Trophoblast cell (in vitro differentiated cells and primary cell): ENCODE data around the gene HS6ST2.

ENCODE experiments used
- DNase-seq, 2 donors: peaks; one replicate each; pipeline ENCODE4 v3.0.0-alpha.2; 2016
- H2AFZ ChIP-seq: 2 replicates; pipeline ENCODE4 v1.6.1; 2013; ENCODE audit warnings: low read length, moderate library complexity, mild to moderate bottlenecking; ENCODE audit not compliant: insufficient read depth, poor library complexity
- H2AK5ac ChIP-seq: 2 replicates; pipeline ENCODE4 v1.6.1; 2013; ENCODE audit warnings: mild to moderate bottlenecking, low read length
- H2BK120ac ChIP-seq: 2 replicates; pipeline ENCODE4 v1.6.1; 2013; ENCODE audit warnings: low read length, mild to moderate bottlenecking, moderate library complexity; ENCODE audit not compliant: insufficient read depth, poor library complexity
- H2BK12ac ChIP-seq: 2 replicates; pipeline ENCODE4 v1.6.1; 2013; ENCODE audit warnings: mild to moderate bottlenecking, low read length, moderate library complexity
- H2BK5ac ChIP-seq: 2 replicates; pipeline ENCODE4 v1.6.1; 2013; ENCODE audit warnings: low read length, low read depth, moderate library complexity, mild to moderate bottlenecking; ENCODE audit not compliant: poor library complexity
- H3K14ac ChIP-seq: 2 replicates; pipeline ENCODE4 v1.6.1; 2013; ENCODE audit warnings: mild to moderate bottlenecking, low read length
- H3K18ac ChIP-seq: 2 replicates; pipeline ENCODE4 v1.6.1; 2013; ENCODE audit warnings: mild to moderate bottlenecking, low read length
- H3K23ac ChIP-seq: 2 replicates; pipeline ENCODE4 v1.6.1; 2013; ENCODE audit warnings: low read length
- H3K27ac ChIP-seq: 2 replicates; pipeline ENCODE4 v1.5.1; 2013; ENCODE audit warnings: low read depth, mild to moderate bottlenecking, inconsistent platforms, low read length, moderate library complexity
- H3K27me3 ChIP-seq: 2 replicates; pipeline ENCODE4 v1.6.1; 2013; ENCODE audit warnings: inconsistent platforms, mild to moderate bottlenecking, low read length, moderate library complexity; ENCODE audit not compliant: insufficient read depth
- H3K36me3 ChIP-seq, 2 experiments: 1 replicate in 1 of 2; 2 replicates in 1 of 2; pipeline ENCODE4 v1.6.1; 2013; ENCODE audit warnings: low read length in 2 of 2, mild to moderate bottlenecking in 2 of 2, moderate library complexity in 1 of 2; ENCODE audit not compliant: insufficient read depth in 2 of 2, control insufficient read depth in 1 of 2
- H3K4ac ChIP-seq: 2 replicates; pipeline ENCODE4 v1.6.1; 2013; ENCODE audit warnings: low read depth, mild to moderate bottlenecking, low read length, moderate library complexity
- H3K4me1 ChIP-seq, 2 experiments: 1 replicate in 1 of 2; 2 replicates in 1 of 2; pipeline ENCODE4 v1.6.1; 2013; ENCODE audit warnings: low read length in 2 of 2, mild to moderate bottlenecking in 2 of 2, moderate library complexity in 1 of 2; ENCODE audit not compliant: insufficient read depth in 2 of 2, control insufficient read depth in 1 of 2
- H3K4me2 ChIP-seq: 2 replicates; pipeline ENCODE4 v1.6.1; 2013; ENCODE audit warnings: inconsistent platforms, mild to moderate bottlenecking, low read length, moderate library complexity
- H3K4me3 ChIP-seq: 2 replicates; pipeline ENCODE4 v1.5.1; 2013; ENCODE audit warnings: mild to moderate bottlenecking, low read depth, low read length, inconsistent platforms
- H3K79me1 ChIP-seq: one replicate; pipeline ENCODE4 v1.6.1; 2013; ENCODE audit warnings: low read length
- H3K79me2 ChIP-seq: 2 replicates; pipeline ENCODE4 v1.6.1; 2013; ENCODE audit warnings: low read length, mild to moderate bottlenecking; ENCODE audit not compliant: control insufficient read depth, insufficient read depth, poor library complexity
- H3K9ac ChIP-seq: 2 replicates; pipeline ENCODE4 v1.6.1; 2013; ENCODE audit warnings: mild to moderate bottlenecking, low read length
- H3K9me3 ChIP-seq: 2 replicates; pipeline ENCODE4 v1.6.1; 2013; ENCODE audit warnings: low read depth, mild to moderate bottlenecking, control low read depth, inconsistent platforms, low read length; ENCODE audit not compliant: insufficient read depth
- H4K12ac ChIP-seq: 2 replicates; pipeline ENCODE4 v1.6.1; 2013; ENCODE audit warnings: low read depth, mild to moderate bottlenecking, low read length, moderate library complexity
- H4K8ac ChIP-seq: 2 replicates; pipeline ENCODE4 v1.6.1; 2013; ENCODE audit warnings: low read depth, mild to moderate bottlenecking, low read length, moderate library complexity
- H4K91ac ChIP-seq: one replicate; pipeline ENCODE4 v1.6.1; 2013; ENCODE audit warnings: low read depth, mild to moderate bottlenecking, low read length, moderate library complexity
- WGBS: extraction: QIAGEN DNeasy Blood & Tissue Kit; methylation state at CpG from one replicate; pipeline ENCODE4 v1.1.7; 2013; ENCODE audit warnings: missing lambda C conversion rate; ENCODE audit not compliant: insufficient read length, insufficient coverage; ENCODE audit errors: extremely low coverage; 5-methylcytosine and 5-hydroxymethylcytosine counted together

Gene HS6ST2

DNA sequence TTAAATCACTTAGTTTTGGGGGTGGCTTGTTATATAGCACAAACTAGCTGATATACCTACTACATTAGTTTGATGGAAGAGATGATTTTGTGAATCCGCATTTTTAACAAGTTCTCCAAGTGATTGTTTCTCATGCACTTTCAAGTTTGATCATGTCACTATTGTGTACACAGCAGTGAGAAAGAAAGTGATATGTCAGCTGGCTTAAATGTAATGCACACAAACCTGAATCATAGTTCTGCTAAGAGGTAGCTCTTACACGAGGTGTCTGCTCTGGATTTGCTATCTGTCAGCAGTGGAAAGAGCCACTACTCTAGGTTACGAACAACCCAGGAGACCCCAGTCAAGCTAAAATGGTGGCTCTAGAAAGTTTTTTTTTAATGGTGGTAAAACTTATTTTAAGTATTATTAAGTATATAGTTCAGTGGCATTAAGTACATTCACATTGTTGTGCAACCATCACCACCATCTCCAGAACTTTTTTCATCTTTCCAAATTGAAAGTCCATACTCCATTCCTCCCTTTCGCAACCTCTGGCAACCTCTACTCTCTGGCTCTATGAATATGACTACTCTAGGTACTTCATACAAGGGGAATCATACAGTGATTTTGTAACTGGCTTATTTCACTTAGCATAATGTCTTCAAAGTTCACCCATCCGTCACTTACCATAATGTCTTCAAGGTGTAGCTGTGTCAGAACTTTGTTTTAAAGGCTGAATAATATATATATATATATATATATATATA lies 147.3 kb downstream of the HS6ST2 start:
- Histone ChIP-seq H4K91ac (no peak overlapping the region), H2BK12ac (no peak overlapping the region), H3K79me2 (no peaks in the 10 kb centered on the region), H3K14ac (no peak overlapping the region), H3K9ac (no peak overlapping the region), H2BK120ac (no peak overlapping the region), H4K8ac (no peak overlapping the region), H3K36me3 (no peaks in the 10 kb centered on the region), H3K18ac (no peak overlapping the region), H3K4ac (no peak overlapping the region), H3K27ac (no peak overlapping the region), H3K27me3 (no peaks in the 10 kb centered on the region), H2AK5ac (no peak overlapping the region), H4K12ac (no peak overlapping the region), H3K9me3 (no peaks in the 10 kb centered on the region), H2AFZ (no peak overlapping the region), H3K79me1 (no peaks in the 10 kb centered on the region), H3K4me2 (no peak overlapping the region), H2BK5ac (no peak overlapping the region), H3K23ac (no peak overlapping the region), H3K4me3 (no peak overlapping the region), H3K4me1 (no peaks in the 10 kb centered on the region)
- no CpG with 5 or more reads among the region's 5 CpGs for WGBS
- no peak for DNase-seq

DNA sequence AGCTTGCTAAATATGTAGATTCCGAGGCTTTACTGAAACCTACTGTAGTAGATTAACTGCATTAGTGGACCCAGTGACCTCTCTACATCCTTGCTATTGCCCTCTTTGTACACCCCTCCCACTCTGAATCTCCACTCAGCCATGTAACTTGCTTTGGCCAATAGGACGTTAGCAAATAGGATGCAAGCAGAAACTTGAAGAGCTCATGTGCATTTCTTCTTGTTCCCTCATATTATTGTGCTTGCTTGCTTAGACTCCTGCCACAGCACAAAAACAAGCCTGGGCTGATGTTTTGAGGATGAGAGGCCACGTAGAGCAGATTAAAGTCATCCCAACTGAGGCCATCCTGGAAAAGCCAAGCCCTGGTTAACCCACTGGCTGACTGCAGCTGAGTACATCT lies 147.9 kb downstream of the HS6ST2 start:
- Histone ChIP-seq H2BK5ac (no peak overlapping the region), H3K4ac (no peak overlapping the region), H2BK12ac (no peak overlapping the region), H4K91ac (no peak overlapping the region), H3K14ac (no peak overlapping the region), H3K79me2 (no peaks in the 10 kb centered on the region), H3K4me1 (no peaks in the 10 kb centered on the region), H3K18ac (no peak overlapping the region), H2AFZ (no peak overlapping the region), H3K23ac (no peak overlapping the region), H3K4me3 (no peak overlapping the region), H3K79me1 (no peaks in the 10 kb centered on the region), H3K36me3 (no peaks in the 10 kb centered on the region), H2BK120ac (no peak overlapping the region), H4K12ac (no peak overlapping the region), H4K8ac (no peak overlapping the region), H3K27ac (no peak overlapping the region), H3K4me2 (no peak overlapping the region), H2AK5ac (no peak overlapping the region), H3K27me3 (no peaks in the 10 kb centered on the region), H3K9ac (no peak overlapping the region), H3K9me3 (no peaks in the 10 kb centered on the region)
- no peak for DNase-seq
- WGBS = no CpG with 5 or more reads among the region's 3 CpGs

DNA sequence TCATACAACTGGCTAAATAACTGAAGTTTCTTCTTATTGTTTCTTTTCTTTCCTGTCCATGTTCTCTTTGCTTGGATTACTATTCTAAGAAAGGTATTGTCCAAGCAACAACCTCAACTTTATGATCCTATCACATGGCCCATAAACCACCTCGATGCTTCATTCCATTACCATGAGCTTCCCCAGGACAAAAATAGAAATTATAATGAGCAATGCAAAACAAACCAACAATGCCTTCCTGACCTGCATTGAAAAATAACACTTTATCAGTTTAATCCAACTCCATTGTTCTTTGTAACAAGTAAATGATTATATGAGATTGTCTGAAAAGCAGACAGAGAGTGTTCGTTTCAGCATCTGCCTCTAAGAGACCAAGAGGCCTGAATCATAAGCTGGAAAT lies 148.8 kb downstream of the HS6ST2 start:
- Histone ChIP-seq H2AFZ (no peak overlapping the region), H2BK5ac (no peak overlapping the region), H3K4me2 (no peak overlapping the region), H3K79me1 (no peaks in the 10 kb centered on the region), H2BK120ac (no peak overlapping the region), H3K14ac (no peak overlapping the region), H4K12ac (no peak overlapping the region), H2AK5ac (no peak overlapping the region), H3K4ac (no peak overlapping the region), H3K4me3 (no peak overlapping the region), H3K36me3 (no peaks in the 10 kb centered on the region), H2BK12ac (no peak overlapping the region), H3K4me1 (no peaks in the 10 kb centered on the region), H3K27ac (no peak overlapping the region), H3K23ac (no peak overlapping the region), H4K8ac (no peak overlapping the region), H4K91ac (no peak overlapping the region), H3K18ac (no peak overlapping the region), H3K9ac (no peak overlapping the region), H3K9me3 (no peaks in the 10 kb centered on the region), H3K27me3 (no peaks in the 10 kb centered on the region), H3K79me2 (no peaks in the 10 kb centered on the region)
- WGBS = no CpG with 5 or more reads among the region's 2 CpGs
- no peak for DNase-seq

DNA sequence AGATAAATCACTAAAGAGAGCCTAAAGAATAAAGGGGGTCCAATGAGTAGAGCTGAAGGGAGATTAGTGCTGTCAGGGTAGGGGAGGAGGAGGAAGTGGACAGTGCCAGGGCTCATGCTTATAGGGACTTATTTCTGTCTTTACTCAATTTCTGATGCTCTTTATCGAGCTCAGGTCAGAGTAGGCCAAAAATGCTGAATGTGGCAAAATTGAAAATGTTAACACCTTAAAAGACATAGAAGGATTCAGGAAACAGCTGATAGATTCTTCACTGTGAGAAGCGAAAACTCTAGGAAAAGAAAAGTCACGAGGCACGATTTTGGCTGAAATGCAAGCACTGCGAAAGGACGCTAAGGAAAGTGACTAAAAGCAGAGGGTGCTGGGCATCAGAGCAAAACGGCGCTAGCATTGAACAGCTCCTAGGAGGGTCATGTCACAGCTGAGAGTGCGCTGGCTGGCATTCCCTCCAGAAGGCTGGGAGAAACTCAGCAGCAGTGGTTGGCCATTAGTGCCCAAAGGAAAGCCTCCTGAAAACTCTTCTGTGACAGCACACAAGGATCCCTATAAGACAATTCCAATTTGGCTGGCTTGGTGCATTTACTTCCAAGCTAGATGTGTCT lies 150.9 kb downstream of the HS6ST2 start:
- Histone ChIP-seq H4K8ac (no peak overlapping the region), H2BK12ac (no peak overlapping the region), H3K36me3 (no peaks in the 10 kb centered on the region), H3K4me3 (no peak overlapping the region), H2AK5ac (no peak overlapping the region), H2BK5ac (no peak overlapping the region), H4K91ac (no peak overlapping the region), H3K4me2 (no peak overlapping the region), H3K14ac (no peak overlapping the region), H4K12ac (no peak overlapping the region), H3K4me1 (no peaks in the 10 kb centered on the region), H3K79me2 (no peaks in the 10 kb centered on the region), H3K23ac (no peak overlapping the region), H3K79me1 (no peaks in the 10 kb centered on the region), H3K18ac (no peak overlapping the region), H2BK120ac (no peak overlapping the region), H3K4ac (no peak overlapping the region), H2AFZ (no peak overlapping the region), H3K27ac (no peak overlapping the region), H3K27me3 (no peaks in the 10 kb centered on the region), H3K9ac (no peak overlapping the region), H3K9me3 (no peaks in the 10 kb centered on the region)
- WGBS = no CpG with 5 or more reads among the region's 9 CpGs
- DNase-seq = no peak
